H9 (cell line): ENCODE data around the gene MEF2A. TPM values are rescaled to one million over a fixed set of nuclear protein-coding genes. Genes with fewer than 3 reads are reported as not detected.

Source experiments
- DNase-seq: peaks from one replicate; pipeline ENCODE4 v3.0.0-alpha.2; 2017
- H2AFZ ChIP-seq: one replicate; pipeline ENCODE4 v1.6.1; 2013; ENCODE audit warnings: mild to moderate bottlenecking, low read length, control low read depth, moderate library complexity
- H2AK5ac ChIP-seq: 2 replicates; pipeline ENCODE4 v1.6.1; 2013; ENCODE audit warnings: low read length, control low read depth, mixed read lengths; ENCODE audit not compliant: insufficient read length
- H2BK120ac ChIP-seq: one replicate; pipeline ENCODE4 v1.6.1; 2013; ENCODE audit warnings: low read depth, mild to moderate bottlenecking, low read length, control low read depth, inconsistent platforms; ENCODE audit not compliant: poor library complexity, severe bottlenecking
- H2BK12ac ChIP-seq: 2 replicates; pipeline ENCODE4 v1.6.1; 2013; ENCODE audit warnings: low read length, control low read depth, mixed read lengths, low read depth; ENCODE audit not compliant: insufficient read length
- H2BK15ac ChIP-seq: 2 replicates; pipeline ENCODE4 v1.6.1; 2013; ENCODE audit warnings: low read depth, low read length, control low read depth
- H2BK20ac ChIP-seq: one replicate; pipeline ENCODE4 v1.6.1; 2013; ENCODE audit warnings: low read depth, mild to moderate bottlenecking, low read length, control low read depth, inconsistent platforms; ENCODE audit not compliant: poor library complexity, severe bottlenecking
- H2BK5ac ChIP-seq: 2 replicates; pipeline ENCODE4 v1.6.1; 2013; ENCODE audit warnings: low read length, control low read depth, mixed read lengths; ENCODE audit not compliant: insufficient read length
- H3K14ac ChIP-seq: 2 replicates; pipeline ENCODE4 v1.6.1; 2013; ENCODE audit warnings: low read length, control low read depth; ENCODE audit not compliant: insufficient read depth
- H3K18ac ChIP-seq: 2 replicates; pipeline ENCODE4 v1.6.1; 2013; ENCODE audit warnings: low read depth, mild to moderate bottlenecking, mixed read lengths, low read length, control low read depth; ENCODE audit not compliant: insufficient read length
- H3K23ac ChIP-seq: 2 replicates; pipeline ENCODE4 v1.6.1; 2013; ENCODE audit warnings: low read length, control low read depth, mixed read lengths, low read depth; ENCODE audit not compliant: insufficient read length
- H3K23me2 ChIP-seq: 2 replicates; pipeline ENCODE4 v1.6.1; 2013; ENCODE audit warnings: low read depth, mild to moderate bottlenecking, mixed read lengths, low read length, control low read depth; ENCODE audit not compliant: insufficient read length, poor library complexity, severe bottlenecking
- H3K27ac ChIP-seq: 2 replicates; pipeline ENCODE4 v1.5.1; 2013; ENCODE audit warnings: low read length, control low read depth, mixed read lengths, low read depth; ENCODE audit not compliant: insufficient read length
- H3K27me3 ChIP-seq: 2 replicates; pipeline ENCODE4 v1.6.1; 2013; ENCODE audit warnings: low read length, control low read depth, inconsistent platforms; ENCODE audit not compliant: insufficient read depth
- H3K4ac ChIP-seq: 2 replicates; pipeline ENCODE4 v1.6.1; 2013; ENCODE audit warnings: low read depth, mild to moderate bottlenecking, control low read depth, inconsistent platforms, low read length, moderate library complexity
- H3K4me1 ChIP-seq: 2 replicates; pipeline ENCODE4 v1.6.1; 2013; ENCODE audit warnings: low read length, control low read depth, inconsistent platforms; ENCODE audit not compliant: insufficient read depth
- H3K4me2 ChIP-seq: 2 replicates; pipeline ENCODE4 v1.6.1; 2013; ENCODE audit warnings: low read length, control low read depth, mixed read lengths; ENCODE audit not compliant: insufficient read length, insufficient read depth
- H3K56ac ChIP-seq: 2 replicates; pipeline ENCODE4 v1.6.1; 2013; ENCODE audit warnings: low read depth, mild to moderate bottlenecking, mixed read lengths, low read length, control low read depth; ENCODE audit not compliant: insufficient read length
- H3K79me1 ChIP-seq: 2 replicates; pipeline ENCODE4 v1.6.1; 2013; ENCODE audit warnings: low read depth, mild to moderate bottlenecking, moderate library complexity, low read length, control low read depth, inconsistent platforms; ENCODE audit not compliant: insufficient read depth, poor library complexity, severe bottlenecking
- H3K79me2 ChIP-seq: 2 replicates; pipeline ENCODE4 v1.6.1; 2013; ENCODE audit warnings: low read length, control low read depth, inconsistent platforms; ENCODE audit not compliant: insufficient read depth
- H3K9ac ChIP-seq: 2 replicates; pipeline ENCODE4 v1.6.1; 2013; ENCODE audit warnings: low read length, control low read depth, mixed read lengths; ENCODE audit not compliant: insufficient read length; ENCODE audit errors: extremely low read depth
- H3K9me3 ChIP-seq: one replicate; pipeline ENCODE4 v1.6.1; 2013; ENCODE audit warnings: low read depth, low read length, inconsistent platforms; ENCODE audit not compliant: control insufficient read depth
- H3T11ph ChIP-seq: one replicate; pipeline ENCODE4 v1.6.1; 2013; ENCODE audit warnings: mild to moderate bottlenecking, low read length, control low read depth, inconsistent platforms
- H4K20me1 ChIP-seq: one replicate; pipeline ENCODE4 v1.6.1; 2013; ENCODE audit not compliant: control insufficient read depth, insufficient read length, insufficient read depth
- H4K5ac ChIP-seq: 2 replicates; pipeline ENCODE4 v1.6.1; 2013; ENCODE audit warnings: low read depth, mild to moderate bottlenecking, mixed read lengths, low read length, control low read depth; ENCODE audit not compliant: insufficient read length
- H4K8ac ChIP-seq: replicated peaks from 2 replicates; pipeline ENCODE4 v1.6.1; 2013; ENCODE audit warnings: low read length, control low read depth, mixed read lengths, low read depth; ENCODE audit not compliant: insufficient read length
- H4K91ac ChIP-seq: 2 replicates; pipeline ENCODE4 v1.6.1; 2013; ENCODE audit warnings: low read depth, mild to moderate bottlenecking, moderate library complexity, mixed read lengths, low read length, control low read depth; ENCODE audit not compliant: insufficient read length
- H3K27ac Mint-ChIP-seq, 3 experiments: 2 replicates in 2 of 3; 3 replicates in 1 of 3; pipeline ENCODE4 v1.8.0; 2020 to 2021; ENCODE audit warnings: mixed read lengths in 3 of 3, mild to moderate bottlenecking in 1 of 3, moderate library complexity in 1 of 3
- H3K27me3 Mint-ChIP-seq: 2 replicates; pipeline ENCODE4 v1.8.0; 2021; ENCODE audit warnings: low read depth, mild to moderate bottlenecking, moderate library complexity, mixed read lengths
- H3K36me3 Mint-ChIP-seq, 3 experiments: 2 replicates in 2 of 3; 3 replicates in 1 of 3; pipeline ENCODE4 v1.8.0; 2020 to 2021; ENCODE audit warnings: low read depth in 3 of 3, mixed read lengths in 3 of 3; ENCODE audit not compliant: insufficient read depth in 1 of 3
- H3K4me1 Mint-ChIP-seq, 2 experiments: 2 replicates each; pipeline ENCODE4 v1.8.0; 2020; ENCODE audit warnings: mixed read lengths in 2 of 2
- H3K4me3 Mint-ChIP-seq, 2 experiments: 2 replicates in 1 of 2; 3 replicates in 1 of 2; pipeline ENCODE4 v1.8.0; 2020 to 2021; ENCODE audit warnings: mild to moderate bottlenecking in 2 of 2, mixed read lengths in 2 of 2, moderate library complexity in 1 of 2
- H3K9me3 Mint-ChIP-seq, 2 experiments: 2 replicates in 1 of 2; 3 replicates in 1 of 2; pipeline ENCODE4 v1.8.0; 2020; ENCODE audit warnings: mild to moderate bottlenecking in 2 of 2, mixed read lengths in 2 of 2, moderate library complexity in 1 of 2
- WGBS: extraction: QIAGEN DNeasy Blood & Tissue Kit; methylation state at CpG from one replicate; pipeline ENCODE4 v1.1.7; 2013; ENCODE audit warnings: missing lambda C conversion rate, low lambda C conversion rate, mixed read lengths; ENCODE audit not compliant: insufficient read length; ENCODE audit errors: extremely low coverage; 5-methylcytosine and 5-hydroxymethylcytosine counted together
- total RNA-seq: library from RNA; stranded (reverse); gene quantifications from 2 replicates; pipeline ENCODE4 v1.2.1, GENCODE V29; 2021
- TF ChIP-seq, protein P1 (sequence below): fragments of 200-600 bp; sonication (generic); conservative IDR thresholded peaks from 3 replicates; pipeline ENCODE4 v1.8.0; 2021; ENCODE audit warnings: antibody characterized with exemption, mild to moderate bottlenecking

Gene MEF2A
- total RNA-seq, 1 experiment from 2014 or later, result 20.7 TPM

GRCh38 chr15:99711625-99712024 is 145.8 kb downstream of the MEF2A start:
- H3T11ph ChIP-seq, result no peak overlapping the region
- H3K4me1 Mint-ChIP-seq, result peaks cover 5 to 9% of the 10 kb centered on the region in 2 experiments
- peak overlapping the region; percentile 27 to 85 (median 41); a peak in 4 of 7 replicates for H3K27ac Mint-ChIP-seq
- TF ChIP-seq, protein P1, sequence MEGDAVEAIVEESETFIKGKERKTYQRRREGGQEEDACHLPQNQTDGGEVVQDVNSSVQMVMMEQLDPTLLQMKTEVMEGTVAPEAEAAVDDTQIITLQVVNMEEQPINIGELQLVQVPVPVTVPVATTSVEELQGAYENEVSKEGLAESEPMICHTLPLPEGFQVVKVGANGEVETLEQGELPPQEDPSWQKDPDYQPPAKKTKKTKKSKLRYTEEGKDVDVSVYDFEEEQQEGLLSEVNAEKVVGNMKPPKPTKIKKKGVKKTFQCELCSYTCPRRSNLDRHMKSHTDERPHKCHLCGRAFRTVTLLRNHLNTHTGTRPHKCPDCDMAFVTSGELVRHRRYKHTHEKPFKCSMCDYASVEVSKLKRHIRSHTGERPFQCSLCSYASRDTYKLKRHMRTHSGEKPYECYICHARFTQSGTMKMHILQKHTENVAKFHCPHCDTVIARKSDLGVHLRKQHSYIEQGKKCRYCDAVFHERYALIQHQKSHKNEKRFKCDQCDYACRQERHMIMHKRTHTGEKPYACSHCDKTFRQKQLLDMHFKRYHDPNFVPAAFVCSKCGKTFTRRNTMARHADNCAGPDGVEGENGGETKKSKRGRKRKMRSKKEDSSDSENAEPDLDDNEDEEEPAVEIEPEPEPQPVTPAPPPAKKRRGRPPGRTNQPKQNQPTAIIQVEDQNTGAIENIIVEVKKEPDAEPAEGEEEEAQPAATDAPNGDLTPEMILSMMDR, result no peak
- H3K4me1 ChIP-seq, result no peaks in the 10 kb centered on the region
- H2AFZ ChIP-seq, result no peak overlapping the region
- H3K4me2 ChIP-seq, result no peak overlapping the region
- no peak overlapping the region for H2BK20ac ChIP-seq
- no peak overlapping the region for H2BK120ac ChIP-seq
- H3K23me2 ChIP-seq, result no peaks in the 10 kb centered on the region
- H2BK5ac ChIP-seq, result no peak overlapping the region
- H3K4me3 Mint-ChIP-seq, result no peak overlapping the region
- no peak overlapping the region for H3K23ac ChIP-seq
- H4K8ac ChIP-seq, result no peak overlapping the region
- no peaks in the 10 kb centered on the region for H3K9me3 Mint-ChIP-seq
- no peaks in the 10 kb centered on the region for H3K27me3 Mint-ChIP-seq
- WGBS, result no CpG with 5 or more reads among the region's 5 CpGs
- H4K91ac ChIP-seq, result no peak overlapping the region
- no peaks in the 10 kb centered on the region for H4K20me1 ChIP-seq
- H3K18ac ChIP-seq, result no peak overlapping the region
- no peaks in the 10 kb centered on the region for H3K27me3 ChIP-seq
- H3K4ac ChIP-seq, result no peak overlapping the region
- no peak overlapping the region for H2AK5ac ChIP-seq
- H3K79me2 ChIP-seq, result no peaks in the 10 kb centered on the region
- H3K79me1 ChIP-seq, result no peaks in the 10 kb centered on the region
- no peak overlapping the region for H3K14ac ChIP-seq
- H3K36me3 Mint-ChIP-seq, result peaks cover 7 to 30% (median 17%) of the 10 kb centered on the region in 3 experiments; a peak in 5 of 7 replicates
- H3K56ac ChIP-seq, result no peak overlapping the region
- H2BK12ac ChIP-seq, result no peak overlapping the region
- H3K9me3 ChIP-seq, result no peaks in the 10 kb centered on the region
- no peak for DNase-seq
- H4K5ac ChIP-seq, result no peak overlapping the region
- H3K27ac ChIP-seq, result no peak overlapping the region
- no peak overlapping the region for H2BK15ac ChIP-seq
- H3K9ac ChIP-seq, result no peak overlapping the region
